Stimulated activated CD4-positive, alpha-beta T cell treated with anti-CD3 and anti-CD28 coated beads, Interleukin-1b, Interleukin-23, amount 100 ng/mL, for 4 hours (primary cell): ENCODE results near the gene MFAP5.
"Not testable (repeated sequence)": the region's sequence is repeated elsewhere in the genome, so short reads cannot be mapped to it uniquely, and the experiment has no call there.

Experiments used
- DNase-seq, 2 donors: peaks; one replicate each; pipeline ENCODE4 v3.0.0-alpha.2; 2020; ENCODE audit warnings: low read depth in 2 of 2

The MFAP5 gene

DNA sequence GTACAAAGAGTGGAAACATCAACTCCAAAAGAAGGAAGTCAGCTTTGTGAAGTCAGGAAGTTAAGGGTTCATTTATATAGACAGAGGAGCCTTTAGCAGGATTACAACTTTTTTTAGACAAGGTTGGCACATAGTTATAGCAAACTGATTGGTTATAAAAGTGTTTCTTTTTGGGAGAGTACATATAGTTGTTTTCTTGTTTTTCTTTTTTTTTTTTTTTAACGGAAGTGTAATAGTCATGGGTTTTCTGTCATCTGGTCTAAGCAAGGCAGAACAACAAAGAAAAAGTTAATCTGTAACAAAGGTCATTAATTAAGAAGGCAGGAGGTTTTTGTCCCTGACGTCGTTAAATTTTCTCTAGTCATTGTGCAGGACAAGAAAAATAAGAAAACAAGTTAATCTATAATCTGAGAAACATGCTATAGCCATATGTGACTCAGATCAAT, 13.0 kb upstream of the MFAP5 start:
- DNase-seq = no peak

- no peak for DNase-seq
These were observed 9.8 kb upstream of the MFAP5 start for GRCh38 chr12:8672381-8672780.

- DNase-seq = no peak
These were observed 5.8 kb upstream of the MFAP5 start for GRCh38 chr12:8668441-8668840.

DNA sequence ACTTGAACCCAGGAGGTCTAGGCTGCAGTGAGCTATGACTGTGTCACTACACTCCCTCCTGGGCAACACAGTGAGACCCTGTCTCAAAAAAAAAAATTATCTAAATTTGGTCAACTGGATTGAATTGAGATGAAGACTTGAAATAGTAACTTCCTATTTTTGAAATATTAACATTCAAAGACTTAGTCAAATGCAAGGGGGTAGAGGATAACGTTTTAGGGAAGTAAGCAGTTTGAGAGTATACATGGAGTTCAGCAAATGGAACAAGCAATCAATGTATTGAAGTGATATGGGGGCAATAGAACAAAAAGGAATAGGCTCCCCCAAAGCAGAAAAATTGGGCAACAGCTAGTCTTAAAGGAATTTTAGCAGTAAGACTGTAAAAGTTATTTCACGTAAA, 4.6 kb upstream of the MFAP5 start:
- no peak for DNase-seq

- DNase-seq = no peak
These were observed 3.1 kb upstream of the MFAP5 start for GRCh38 chr12:8665759-8666158.

DNA sequence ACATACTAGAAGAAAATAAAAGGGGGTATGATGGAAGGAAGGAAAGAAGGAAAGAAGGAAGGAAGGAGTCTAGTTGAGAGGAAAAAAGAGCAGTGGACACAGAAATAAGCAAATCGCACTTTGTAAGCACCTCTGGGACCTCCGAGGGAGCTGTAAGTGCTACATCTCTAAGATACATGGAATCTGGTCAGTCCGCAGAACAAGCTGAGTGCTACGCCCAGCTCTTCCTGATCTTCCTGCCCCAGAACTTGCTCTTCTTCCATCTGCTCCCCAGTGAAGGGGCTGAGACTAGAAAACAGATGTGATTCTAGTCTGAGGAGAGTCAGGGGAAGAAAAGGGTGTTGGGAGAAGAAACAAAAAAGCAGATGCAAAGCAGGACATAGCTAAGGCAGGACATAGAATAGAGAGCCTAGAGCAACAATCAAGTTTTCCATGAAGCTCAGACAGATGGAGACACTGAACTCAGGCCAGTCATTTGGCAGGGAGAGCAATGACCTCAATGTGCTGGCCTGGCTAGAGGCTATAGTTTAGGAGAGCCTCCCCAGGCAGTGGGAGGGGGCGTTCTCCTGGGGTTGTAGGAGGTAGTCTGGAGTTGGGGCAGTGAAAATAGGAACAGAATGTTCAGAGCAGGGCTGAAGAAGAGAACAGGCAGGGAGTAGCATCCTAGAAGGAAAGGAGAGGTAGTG, 1.7 kb upstream of the MFAP5 start:
- DNase-seq = no peak

GRCh38 chr12:8661751-8662150, 875 bp downstream of the MFAP5 start:
- DNase-seq = no peak

- no peak for DNase-seq
These were observed 1.6 kb downstream of the MFAP5 start for GRCh38 chr12:8661016-8661415.

GRCh38 chr12:8658346-8658745, 4.3 kb downstream of the MFAP5 start:
- no peak for DNase-seq

DNA sequence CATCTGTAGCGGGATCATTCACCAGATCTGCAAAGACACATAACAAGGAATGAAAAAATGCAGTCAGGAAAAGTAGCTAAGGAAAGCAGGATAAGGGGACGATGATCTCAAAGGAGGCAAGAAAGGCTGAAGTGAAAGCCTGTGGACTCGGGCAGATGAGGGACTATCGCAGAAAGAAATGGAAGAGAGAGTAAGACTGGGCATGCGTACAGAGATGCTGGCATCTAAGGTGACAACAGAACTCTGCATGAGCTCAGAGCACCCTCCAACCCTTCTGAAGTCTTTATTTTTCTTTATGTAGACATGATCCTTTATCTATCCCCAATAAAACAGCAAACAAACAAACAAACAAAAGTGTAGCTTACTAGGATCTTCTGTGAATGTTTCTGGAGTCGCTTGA, 7.2 kb downstream of the MFAP5 start:
- no peak for DNase-seq

DNA sequence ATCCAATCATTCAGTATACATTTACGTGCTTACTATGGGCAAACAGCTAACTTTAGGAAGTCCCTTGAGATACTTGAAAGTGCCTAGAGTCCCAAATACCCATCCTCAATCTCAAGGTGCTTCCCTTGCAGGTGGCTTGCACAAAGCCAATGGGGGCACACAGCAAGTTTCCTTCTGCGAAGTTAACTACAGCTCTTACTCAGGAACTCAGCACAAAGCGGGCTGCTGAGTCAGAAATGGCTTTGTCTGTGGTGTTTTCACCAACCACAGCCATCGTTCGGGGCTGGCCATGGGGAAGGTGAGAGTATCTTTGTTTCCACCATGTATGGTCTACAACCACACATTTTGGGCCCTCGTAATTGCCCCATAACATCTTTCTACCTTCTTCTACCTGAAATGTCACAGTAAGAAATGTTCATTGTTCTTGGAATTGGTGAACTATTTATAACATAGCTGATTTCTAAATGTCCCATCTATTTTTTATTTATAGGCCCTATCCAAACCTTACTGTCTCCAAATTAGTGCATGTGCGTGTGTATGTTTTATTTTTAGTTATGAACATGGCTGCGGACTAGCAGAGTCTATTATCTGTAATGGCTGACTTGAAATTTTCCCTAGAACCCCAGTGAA, 13.9 kb downstream of the MFAP5 start:
- DNase-seq = peak; percentile 9 to 23

- DNase-seq = no peak
These were observed 14.7 kb downstream of the MFAP5 start for GRCh38 chr12:8647968-8648367.

GRCh38 chr12:8644345-8645248, 18.0 kb downstream of the MFAP5 start:
- DNase-seq = peak in 1 of 2 donors; percentile 25

DNA sequence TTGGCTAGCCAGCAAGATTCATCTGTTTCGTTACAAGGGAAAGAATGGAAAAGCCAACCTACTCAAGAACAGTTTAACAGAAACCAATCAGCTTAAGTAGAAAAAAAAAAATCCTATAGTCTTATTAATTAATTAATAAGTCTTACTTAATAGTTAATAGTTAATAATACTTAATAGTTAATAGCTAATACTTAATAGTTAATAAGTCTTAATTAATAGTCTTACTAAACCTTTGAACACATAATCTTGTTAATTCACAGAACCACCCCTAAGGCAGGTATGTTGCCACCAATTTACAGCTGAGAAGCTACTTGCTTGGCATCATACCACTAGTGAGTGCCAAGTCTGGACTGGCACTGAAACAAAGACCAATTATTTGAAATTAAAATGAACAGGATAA, 19.9 kb downstream of the MFAP5 start:
- no peak for DNase-seq

GRCh38 chr12:8639936-8640335, 22.7 kb downstream of the MFAP5 start:
- DNase-seq = no peak

- DNase-seq = no peak
These were observed 23.7 kb downstream of the MFAP5 start for GRCh38 chr12:8638951-8639350.

DNA sequence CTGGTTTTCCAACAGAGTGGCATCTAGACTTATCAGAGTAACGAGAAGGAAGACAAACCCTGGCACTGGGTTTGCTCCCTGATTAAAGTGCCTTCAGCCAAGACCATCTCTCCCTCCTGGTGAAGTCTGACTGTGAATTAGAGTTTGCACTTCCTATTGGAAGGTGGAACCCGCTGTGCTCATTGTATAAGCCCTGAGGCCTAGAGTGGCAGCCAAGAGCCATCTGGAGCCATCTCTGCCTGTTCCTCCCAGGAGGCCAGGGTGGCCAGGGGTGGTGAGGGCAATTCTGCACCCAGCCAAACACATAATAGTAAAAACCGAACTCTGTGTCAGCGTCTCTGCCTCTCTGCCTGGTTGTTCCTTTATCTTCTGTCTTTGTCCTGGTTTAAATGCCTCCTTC, 25.0 kb downstream of the MFAP5 start:
- no peak for DNase-seq

DNA sequence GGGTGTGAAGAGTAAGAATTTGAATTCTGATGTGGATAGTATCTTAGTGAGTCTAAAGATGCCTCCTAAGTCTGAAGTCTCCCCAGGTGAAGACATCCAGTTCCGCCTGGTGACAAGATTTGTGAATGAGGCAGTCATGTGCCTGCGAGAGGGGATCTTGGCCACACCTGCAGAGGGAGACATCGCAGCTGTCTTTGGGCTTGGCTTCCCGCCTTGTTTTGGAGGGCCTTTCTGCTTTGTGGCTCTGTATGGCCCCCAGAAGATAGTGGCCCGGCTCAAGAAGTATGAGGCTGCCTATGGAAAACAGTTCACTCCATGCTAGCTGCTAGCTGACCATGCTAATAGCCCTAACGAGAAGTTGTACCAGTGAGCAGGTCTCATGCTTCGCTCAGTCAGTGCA, 25.4 kb downstream of the MFAP5 start:
- no peak for DNase-seq

- no peak for DNase-seq
These were observed 26.0 kb downstream of the MFAP5 start for GRCh38 chr12:8636581-8636980.

DNA sequence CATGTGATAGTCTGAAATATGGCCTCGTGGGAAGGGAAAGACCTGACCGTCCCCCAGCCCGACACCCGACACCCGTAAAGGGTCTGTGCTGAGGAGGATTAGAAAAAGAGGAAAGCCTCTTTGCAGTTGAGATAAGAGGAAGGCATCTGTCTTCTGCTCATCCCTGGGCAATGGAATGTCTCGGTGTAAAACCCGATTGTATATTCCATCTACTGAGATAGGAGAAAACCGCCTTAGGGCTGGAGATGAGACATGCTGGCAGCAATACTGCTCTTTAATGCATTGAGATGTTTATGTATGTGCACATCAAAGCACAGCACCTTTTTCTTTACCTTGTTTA, 26.6 kb downstream of the MFAP5 start:
- DNase-seq = not testable (repeated sequence)

- DNase-seq = not testable (repeated sequence)
These were observed 27.2 kb downstream of the MFAP5 start for GRCh38 chr12:8635342-8636006.

- no peak for DNase-seq
These were observed 32.5 kb downstream of the MFAP5 start for GRCh38 chr12:8630131-8630530.
